Ishikawa (cell line): Measurements from ENCODE around the gene SYT7.

ENCODE experiments used
- CEBPB ChIP-seq: IDR thresholded peaks from 2 replicates; pipeline ENCODE4 v1.6.1; 2012
- CREB1 ChIP-seq: IDR thresholded peaks from 2 replicates; pipeline ENCODE4 v1.6.1; 2012; ENCODE audit warnings: low read depth
- EGR1 ChIP-seq: IDR thresholded peaks from 2 replicates; pipeline ENCODE4 v1.6.1; 2012
- EP300 ChIP-seq: IDR thresholded peaks from 2 replicates; pipeline ENCODE4 v1.6.1; 2012; ENCODE audit warnings: borderline replicate concordance
- FOXM1 ChIP-seq: IDR thresholded peaks from 2 replicates; pipeline ENCODE4 v1.6.1; 2012; ENCODE audit warnings: low read depth, borderline replicate concordance
- MAX ChIP-seq: IDR thresholded peaks from 2 replicates; pipeline ENCODE4 v1.6.1; 2012
- NFIC ChIP-seq: IDR thresholded peaks from 2 replicates; pipeline ENCODE4 v1.6.1; 2012
- RAD21 ChIP-seq: IDR thresholded peaks from 2 replicates; pipeline ENCODE4 v1.6.1; 2012; ENCODE audit warnings: low read depth
- REST ChIP-seq: IDR thresholded peaks from 2 replicates; pipeline ENCODE4 v1.6.1; 2012; ENCODE audit warnings: low read depth, mild to moderate bottlenecking
- TAF1 ChIP-seq: IDR thresholded peaks from 2 replicates; pipeline ENCODE4 v1.6.1; 2012; ENCODE audit warnings: low read depth, mild to moderate bottlenecking
- TCF12 ChIP-seq: IDR thresholded peaks from 2 replicates; pipeline ENCODE4 v1.6.1; 2012; ENCODE audit warnings: low read depth
- TEAD4 ChIP-seq: IDR thresholded peaks from 2 replicates; pipeline ENCODE4 v1.6.1; 2012
- USF1 ChIP-seq: IDR thresholded peaks from 2 replicates; pipeline ENCODE4 v1.6.1; 2012
- ZBTB7A ChIP-seq: IDR thresholded peaks from 2 replicates; pipeline ENCODE4 v1.6.1; 2012; ENCODE audit warnings: low read depth

Gene SYT7

GRCh38 chr11:61524446-61524845, 56.4 kb downstream of the SYT7 start:
- TF ChIP-seq MAX (no peak), NFIC (no peak), TEAD4 (no peak), FOXM1 (no peak), ZBTB7A (no peak), RAD21 (no peak), TAF1 (no peak), USF1 (no peak), EGR1 (no peak), TCF12 (no peak), CEBPB (no peak), CREB1 (no peak), EP300 (no peak)

- TF ChIP-seq FOXM1 (no peak), EP300 (no peak), TCF12 (no peak), TEAD4 (no peak), EGR1 (no peak), RAD21 (no peak)
Measured at GRCh38 chr11:61522881-61523280, 58.0 kb downstream of the SYT7 start.

GRCh38 chr11:61518032-61518795, 62.7 kb downstream of the SYT7 start:
- TF ChIP-seq FOXM1 (no peak), CEBPB (no peak), NFIC (no peak)

- peak; percentile 44; the same call in 1 of the 2 replicates for TF ChIP-seq ZBTB7A
- TF ChIP-seq EGR1 = no peak
- TF ChIP-seq RAD21 = peak; percentile 94
Measured at GRCh38 chr11:61516675-61517572, 64.0 kb downstream of the SYT7 start.

GRCh38 chr11:61516191-61516590, 64.7 kb downstream of the SYT7 start:
- no peak for TF ChIP-seq CEBPB
- no peak for TF ChIP-seq CREB1
- TF ChIP-seq USF1 = no peak
- TF ChIP-seq TAF1 = no peak
- TF ChIP-seq REST = no peak
- no peak for TF ChIP-seq EP300
- TF ChIP-seq MAX = no peak
- no peak for TF ChIP-seq FOXM1

GRCh38 chr11:61515686-61516085, 65.2 kb downstream of the SYT7 start:
- no peak for TF ChIP-seq USF1
- no peak for TF ChIP-seq REST
- TF ChIP-seq TCF12 = no peak
